ENCODE data around the gene LCNL1. TPM values are rescaled to one million over a fixed set of nuclear protein-coding genes. Genes with fewer than 3 reads are reported as not detected.
A peak's percentile ranks its signal among the peaks of the same experiment; 100 is the strongest.

Gene LCNL1
- total RNA-seq, 1 donor from 2014 or later, result not detected

- H3K9me3 Mint-ChIP-seq (ENCODE audit: low read depth), result no peaks in the 10 kb centered on the region
- no peaks in the 10 kb centered on the region for H3K27me3 Mint-ChIP-seq
- DNase-seq (ENCODE audit: low spot score, unreplicated experiment), result no peak
- H3K4me3 Mint-ChIP-seq (ENCODE audit: low read depth), result peak overlapping the region; percentile 38
- no peaks in the 10 kb centered on the region for H3K4me1 Mint-ChIP-seq (ENCODE audit: low read depth)
- H3K36me3 Mint-ChIP-seq (ENCODE audit: insufficient read depth), result peaks cover 2% of the 10 kb centered on the region
- TF ChIP-seq, protein P1, sequence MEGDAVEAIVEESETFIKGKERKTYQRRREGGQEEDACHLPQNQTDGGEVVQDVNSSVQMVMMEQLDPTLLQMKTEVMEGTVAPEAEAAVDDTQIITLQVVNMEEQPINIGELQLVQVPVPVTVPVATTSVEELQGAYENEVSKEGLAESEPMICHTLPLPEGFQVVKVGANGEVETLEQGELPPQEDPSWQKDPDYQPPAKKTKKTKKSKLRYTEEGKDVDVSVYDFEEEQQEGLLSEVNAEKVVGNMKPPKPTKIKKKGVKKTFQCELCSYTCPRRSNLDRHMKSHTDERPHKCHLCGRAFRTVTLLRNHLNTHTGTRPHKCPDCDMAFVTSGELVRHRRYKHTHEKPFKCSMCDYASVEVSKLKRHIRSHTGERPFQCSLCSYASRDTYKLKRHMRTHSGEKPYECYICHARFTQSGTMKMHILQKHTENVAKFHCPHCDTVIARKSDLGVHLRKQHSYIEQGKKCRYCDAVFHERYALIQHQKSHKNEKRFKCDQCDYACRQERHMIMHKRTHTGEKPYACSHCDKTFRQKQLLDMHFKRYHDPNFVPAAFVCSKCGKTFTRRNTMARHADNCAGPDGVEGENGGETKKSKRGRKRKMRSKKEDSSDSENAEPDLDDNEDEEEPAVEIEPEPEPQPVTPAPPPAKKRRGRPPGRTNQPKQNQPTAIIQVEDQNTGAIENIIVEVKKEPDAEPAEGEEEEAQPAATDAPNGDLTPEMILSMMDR (IDR thresholded peaks at IDR 0.05; ENCODE audit: unreplicated experiment), result no peak
- H3K27ac Mint-ChIP-seq, result no peak overlapping the region
These were observed 40.5 kb upstream of the LCNL1 start for GRCh38 chr9:136942112-136942880.

GRCh38 chr9:136942881-136943230 is 39.9 kb upstream of the LCNL1 start:
- Mint-ChIP-seq H3K36me3 (ENCODE audit: insufficient read depth) (peaks cover 2% of the 10 kb centered on the region), H3K9me3 (ENCODE audit: low read depth) (no peaks in the 10 kb centered on the region), H3K4me1 (ENCODE audit: low read depth) (no peaks in the 10 kb centered on the region), H3K27me3 (no peaks in the 10 kb centered on the region), H3K4me3 (ENCODE audit: low read depth) (peak overlapping the region; percentile 64), H3K27ac (no peak overlapping the region)
- TF ChIP-seq, protein P1 (IDR thresholded peaks at IDR 0.05; ENCODE audit: unreplicated experiment), result no peak
- DNase-seq (ENCODE audit: low spot score, unreplicated experiment), result no peak

- DNase-seq (ENCODE audit: low spot score, unreplicated experiment), result no peak
- H3K27ac Mint-ChIP-seq, result no peak overlapping the region
- peaks cover under 1% of the 10 kb centered on the region for H3K36me3 Mint-ChIP-seq (ENCODE audit: insufficient read depth)
- H3K4me1 Mint-ChIP-seq (ENCODE audit: low read depth), result peaks cover 2% of the 10 kb centered on the region
- no peaks in the 10 kb centered on the region for H3K9me3 Mint-ChIP-seq (ENCODE audit: low read depth)
- H3K27me3 Mint-ChIP-seq, result no peaks in the 10 kb centered on the region
- TF ChIP-seq, protein P1 (IDR thresholded peaks at IDR 0.05; ENCODE audit: unreplicated experiment), result no peak
- peak overlapping the region; percentile 72 for H3K4me3 Mint-ChIP-seq (ENCODE audit: low read depth)
These were observed 39.2 kb upstream of the LCNL1 start for GRCh38 chr9:136943291-136944211.

- Mint-ChIP-seq H3K36me3 (ENCODE audit: insufficient read depth) (no peaks in the 10 kb centered on the region), H3K9me3 (ENCODE audit: low read depth) (no peaks in the 10 kb centered on the region), H3K27me3 (no peaks in the 10 kb centered on the region), H3K4me3 (ENCODE audit: low read depth) (peak overlapping the region; percentile 72), H3K4me1 (ENCODE audit: low read depth) (peaks cover 2% of the 10 kb centered on the region), H3K27ac (no peak overlapping the region)
- TF ChIP-seq, protein P1 (IDR thresholded peaks at IDR 0.05; ENCODE audit: unreplicated experiment), result no peak
- DNase-seq (ENCODE audit: low spot score, unreplicated experiment), result peak; percentile 39
These were observed 38.6 kb upstream of the LCNL1 start for GRCh38 chr9:136944212-136944518.

GRCh38 chr9:136944519-136945332 is 38.1 kb upstream of the LCNL1 start, which contains the start of the genes C8G and FBXW5:
Gene C8G, plus strand, starts transcription at chr9:136945243. Its CDS starts 78 bp downstream, at chr9:136945321.
Gene FBXW5, minus strand, starts transcription at chr9:136944738. Its CDS starts 655 bp downstream, at chr9:136944083.
- Mint-ChIP-seq H3K4me3 (ENCODE audit: low read depth) (peak within 1 kb of the TSS; percentile 72), H3K27ac (peak within 1 kb of the TSS; percentile 56), H3K36me3 (ENCODE audit: insufficient read depth) (no peaks in the 10 kb centered on the region), H3K27me3 (no peaks in the 10 kb centered on the region), H3K4me1 (ENCODE audit: low read depth) (peaks cover 2% of the 10 kb centered on the region), H3K9me3 (ENCODE audit: low read depth) (no peaks in the 10 kb centered on the region)
- TF ChIP-seq, protein P1 (IDR thresholded peaks at IDR 0.05; ENCODE audit: unreplicated experiment), result peak; percentile 99
- DNase-seq (ENCODE audit: low spot score, unreplicated experiment), result peak; percentile 94

All from progenitor cell of endocrine pancreas (in vitro differentiated cells).